Limb (tissue), 2 donors: Measurements from ENCODE around the gene ADORA1.

Experiments
- DNase-seq, 2 donors: peaks; one replicate each; pipeline ENCODE4 v3.0.0-alpha.2; 2016; ENCODE audit errors: extremely low spot score in 2 of 2

The ADORA1 gene

GRCh38 chr1:203121186-203122015 is 6.1 kb upstream of the ADORA1 start:
- no peak for DNase-seq

DNA sequence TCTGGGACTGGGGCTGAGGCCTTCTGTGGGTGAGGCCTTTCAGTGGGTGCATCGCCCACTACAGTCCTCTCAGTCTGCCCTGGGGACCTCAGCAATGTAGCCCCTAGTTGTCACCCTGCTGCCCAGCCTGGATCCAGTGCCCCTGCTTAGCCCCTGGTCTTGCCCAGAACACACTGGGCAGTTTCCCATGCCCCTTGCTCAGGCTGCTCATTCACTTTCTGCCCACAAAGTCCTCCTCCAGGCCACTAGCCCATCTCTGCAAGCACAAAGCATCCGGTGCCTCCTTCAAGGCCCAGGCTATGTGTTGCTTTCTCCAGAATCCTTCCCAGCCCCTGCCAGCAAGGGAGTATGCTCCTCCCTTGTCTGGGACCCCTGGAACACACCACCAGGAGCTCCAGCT is 5.4 kb upstream of the ADORA1 start:
- DNase-seq, result no peak

DNA sequence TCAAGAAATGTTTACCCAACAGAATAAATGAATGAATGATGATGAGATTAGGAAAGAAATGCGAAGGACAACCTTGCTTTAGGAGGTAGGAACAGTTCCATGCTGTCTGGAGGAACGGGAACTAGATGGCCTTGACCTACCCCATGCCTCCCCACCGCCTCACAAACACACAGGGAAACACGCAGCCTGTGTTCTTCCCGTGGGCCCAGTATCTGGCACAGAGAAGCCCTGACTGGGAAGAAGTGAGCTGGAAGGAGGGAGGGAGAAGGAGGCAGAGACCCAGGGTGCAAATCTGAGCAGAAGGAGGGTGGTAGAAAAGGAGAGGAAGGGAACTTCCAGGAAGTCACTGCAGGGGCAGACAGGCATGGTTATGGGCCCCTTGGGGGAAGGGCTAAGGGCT is 3.5 kb upstream of the ADORA1 start:
- no peak for DNase-seq

- DNase-seq, result no peak
Measured at GRCh38 chr1:203124546-203125317, 2.8 kb upstream of the ADORA1 start.

- peak in 1 of 2 donors; percentile 37 for DNase-seq
Measured at GRCh38 chr1:203126151-203126865, 1.2 kb upstream of the ADORA1 start.

DNA sequence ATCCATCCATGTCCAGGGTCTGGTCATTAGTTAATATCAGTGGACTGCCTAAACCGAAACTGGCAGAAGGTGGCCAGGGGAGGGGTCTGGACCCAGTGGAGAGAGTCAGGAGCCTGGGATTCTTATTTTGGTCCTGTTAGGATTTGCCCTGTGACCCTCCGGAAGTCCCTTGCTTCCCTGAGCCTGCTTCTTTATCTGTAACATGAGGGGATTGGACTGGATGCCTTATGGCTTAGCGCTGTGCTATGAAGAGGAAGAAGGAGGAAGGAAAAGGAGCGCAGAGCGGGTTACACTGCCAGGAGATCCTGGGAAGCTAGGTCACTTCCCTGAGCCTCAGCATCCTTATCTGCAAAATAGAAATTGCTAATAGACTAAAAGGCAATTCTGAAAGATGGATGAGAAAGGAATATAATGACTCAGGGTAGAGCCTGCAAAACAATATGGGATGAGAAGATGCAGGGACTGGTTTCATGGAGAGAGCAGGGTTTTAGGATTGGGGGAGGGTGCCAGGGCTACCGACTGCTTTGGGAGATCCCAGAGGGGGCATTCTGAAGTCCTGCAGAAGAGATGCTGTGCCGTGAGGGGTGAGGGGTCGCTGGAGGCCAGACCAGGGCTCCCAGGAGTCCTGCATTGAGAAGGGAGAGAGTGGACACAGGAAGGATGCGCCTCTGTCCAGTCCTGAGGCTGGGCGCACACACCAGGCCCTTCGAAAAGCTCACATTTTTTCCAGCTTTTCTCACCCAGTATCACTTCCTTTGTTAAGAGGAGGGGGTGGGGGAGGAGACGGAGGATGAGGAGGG is 460 bp upstream of the ADORA1 start:
- no peak for DNase-seq

GRCh38 chr1:203128431-203128715 is 847 bp downstream of the ADORA1 start:
- DNase-seq, result no peak

DNA sequence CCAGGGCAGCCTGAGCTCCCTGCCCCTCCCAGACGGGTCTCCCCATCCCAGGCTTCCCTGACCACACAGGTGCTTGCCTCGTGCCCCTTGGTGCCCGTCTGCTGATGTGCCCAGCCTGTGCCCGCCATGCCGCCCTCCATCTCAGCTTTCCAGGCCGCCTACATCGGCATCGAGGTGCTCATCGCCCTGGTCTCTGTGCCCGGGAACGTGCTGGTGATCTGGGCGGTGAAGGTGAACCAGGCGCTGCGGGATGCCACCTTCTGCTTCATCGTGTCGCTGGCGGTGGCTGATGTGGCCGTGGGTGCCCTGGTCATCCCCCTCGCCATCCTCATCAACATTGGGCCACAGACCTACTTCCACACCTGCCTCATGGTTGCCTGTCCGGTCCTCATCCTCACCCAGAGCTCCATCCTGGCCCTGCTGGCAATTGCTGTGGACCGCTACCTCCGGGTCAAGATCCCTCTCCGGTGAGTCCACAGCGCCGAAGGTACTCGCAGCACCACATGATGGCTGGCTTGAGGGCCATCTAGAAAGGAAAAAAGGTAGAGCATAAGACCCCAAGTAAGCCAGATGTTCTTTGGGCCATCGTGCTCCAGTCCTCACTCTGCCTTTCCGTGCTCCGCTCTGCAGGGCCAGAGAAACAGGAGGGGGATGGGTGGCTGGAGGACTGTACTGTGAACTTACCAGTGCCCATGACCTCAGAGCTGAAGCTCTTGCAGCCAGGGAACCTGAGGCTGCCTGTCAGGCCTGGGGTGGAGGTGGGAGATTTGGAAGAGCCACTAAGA is 1.4 kb downstream of the ADORA1 start:
- peak in 1 of 2 donors; percentile 28 for DNase-seq

DNA sequence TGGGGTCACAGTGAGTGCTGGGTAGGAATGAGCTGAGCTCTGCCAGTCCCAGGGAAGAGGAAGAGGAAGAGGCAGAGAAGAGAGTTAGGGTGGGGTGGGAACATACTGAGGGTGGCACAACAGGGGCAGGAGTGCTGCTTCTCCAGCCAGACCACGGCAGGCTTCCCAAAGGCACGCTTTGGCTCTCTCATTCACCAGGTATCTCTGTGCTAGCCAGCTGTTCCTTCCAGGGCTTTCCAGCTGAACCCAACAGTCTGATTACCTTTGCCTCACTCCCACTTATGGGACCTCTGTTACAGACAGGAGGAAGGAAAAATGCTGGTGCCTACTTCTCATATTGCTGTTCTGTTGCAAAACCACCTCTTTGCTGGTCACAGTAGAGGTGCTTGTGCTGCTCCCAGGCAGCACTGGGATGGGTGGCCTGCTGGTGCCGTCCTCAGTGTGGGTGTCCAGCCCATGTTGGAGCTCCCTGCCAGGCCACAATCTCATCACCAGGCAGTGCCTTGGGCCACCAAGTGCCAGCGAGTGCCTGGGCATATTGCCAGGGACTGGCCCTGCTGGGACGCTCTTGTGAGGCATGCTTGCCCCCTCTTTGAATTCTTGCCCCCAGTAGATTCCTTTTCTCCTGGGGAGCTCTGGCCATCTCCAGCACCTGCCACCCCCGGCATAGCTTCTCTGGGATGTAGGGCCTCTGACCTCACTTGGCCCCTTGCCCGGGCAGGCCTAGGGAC is 2.1 kb downstream of the ADORA1 start:
- DNase-seq, result peak in 1 of 2 donors; percentile 48

DNA sequence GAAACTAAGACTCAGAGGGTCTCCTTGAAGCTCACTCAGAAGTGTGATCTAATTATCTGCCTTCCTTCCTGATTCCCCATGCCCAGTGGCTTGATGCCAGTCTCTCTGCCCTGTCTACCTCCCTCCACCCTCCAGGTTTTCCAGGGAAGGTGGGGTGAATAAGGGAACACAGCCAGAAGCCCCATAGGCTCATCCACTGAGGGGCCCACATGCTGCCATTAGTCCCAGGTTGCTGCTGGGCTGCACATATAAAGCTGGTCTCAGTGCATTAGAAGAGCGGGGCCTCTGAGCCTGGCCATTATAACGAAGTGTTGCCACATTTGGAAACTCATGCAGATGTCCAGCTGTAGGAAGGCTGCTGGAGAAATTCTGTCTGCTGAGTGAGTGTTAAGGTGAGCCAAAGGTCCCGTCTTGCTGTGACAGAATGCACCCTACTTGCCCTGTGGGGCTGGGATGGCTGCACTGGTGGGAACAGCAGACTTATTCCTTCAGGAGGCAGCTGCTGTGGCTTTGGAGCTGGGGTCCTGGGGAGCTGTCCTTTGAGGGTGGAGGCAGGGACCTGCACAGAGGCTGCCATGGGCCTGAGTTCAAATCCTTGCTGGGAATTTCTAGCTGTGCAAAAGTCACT is 2.9 kb downstream of the ADORA1 start:
- peak in 1 of 2 donors; percentile 24 for DNase-seq

DNA sequence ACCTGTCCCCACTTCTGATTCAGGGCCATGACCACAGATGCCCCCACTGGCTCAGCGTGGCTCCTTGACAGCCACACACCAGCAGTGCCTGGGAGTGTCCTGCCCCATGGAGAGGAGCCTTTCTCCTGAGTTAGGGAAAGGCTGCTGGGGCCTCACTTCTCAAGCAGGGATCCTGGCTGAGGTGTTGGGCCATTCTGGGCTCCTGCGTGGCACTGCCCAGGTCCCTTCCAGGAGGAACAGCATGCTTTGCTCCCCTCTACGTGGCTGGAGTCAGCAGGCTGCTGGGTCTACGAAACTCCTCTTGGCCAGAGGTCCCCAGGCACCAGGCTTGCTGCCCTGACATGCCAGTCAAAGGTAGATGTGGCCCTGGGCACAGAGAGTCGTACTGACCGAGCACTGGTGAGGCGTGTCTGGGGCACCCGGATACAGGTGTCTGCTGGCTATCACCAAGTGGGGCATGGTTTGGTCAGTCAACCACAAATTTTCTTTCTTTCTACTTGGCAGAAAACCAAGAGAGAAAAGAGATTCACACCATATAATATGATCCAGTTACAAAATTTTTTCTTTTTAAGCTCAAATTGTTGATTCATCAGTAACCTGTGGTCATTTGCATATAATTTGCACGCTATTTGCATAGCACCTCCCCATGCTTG is 4.1 kb downstream of the ADORA1 start:
- DNase-seq, result no peak

- DNase-seq, result no peak
Measured at GRCh38 chr1:203133970-203134725, 6.6 kb downstream of the ADORA1 start.

DNA sequence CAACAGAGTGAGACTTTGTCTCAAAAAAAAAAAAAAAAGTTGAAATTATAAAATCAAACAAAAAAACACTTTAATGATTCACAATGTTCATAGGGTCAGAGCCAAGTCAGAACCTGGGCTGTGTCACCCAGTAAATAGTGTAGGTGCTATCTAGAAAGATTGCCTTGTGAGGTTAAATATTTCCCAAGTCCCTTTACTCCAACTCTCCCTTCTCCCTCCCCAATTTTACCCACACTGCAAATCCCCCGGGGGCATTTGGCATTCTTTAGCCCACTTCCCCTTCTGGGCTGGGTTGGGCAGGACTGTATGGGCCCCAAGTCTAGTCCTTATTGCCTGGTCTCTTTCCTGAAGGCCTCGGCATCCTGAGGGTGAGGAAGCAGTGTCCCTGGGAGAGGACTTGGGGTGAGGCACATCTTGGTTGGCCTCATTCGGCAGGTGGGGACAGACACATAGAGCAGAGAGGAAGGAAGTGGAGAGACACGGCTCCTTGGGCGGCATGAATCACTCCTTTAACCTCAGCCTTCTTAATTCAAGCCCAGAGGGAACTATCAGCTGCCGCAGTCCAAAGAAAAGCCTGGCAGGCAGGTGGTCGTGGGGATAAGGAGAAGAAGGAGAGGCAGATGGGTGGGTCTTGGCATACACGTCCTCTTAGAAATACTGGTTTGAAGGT is 8.2 kb downstream of the ADORA1 start:
- no peak for DNase-seq

- DNase-seq, result no peak
Measured at GRCh38 chr1:203136409-203137042, 9.0 kb downstream of the ADORA1 start.

GRCh38 chr1:203137324-203137723 is 9.8 kb downstream of the ADORA1 start:
- DNase-seq, result no peak

GRCh38 chr1:203138066-203138465 is 10.5 kb downstream of the ADORA1 start:
- no peak for DNase-seq

- no peak for DNase-seq
Measured at GRCh38 chr1:203139976-203140475, 12.5 kb downstream of the ADORA1 start.
